HEK293T (cell line): Measurements from ENCODE around the gene CORO2B.
A peak's percentile ranks its signal among the peaks of the same experiment; 100 is the strongest.

ENCODE experiments used
- CTCF ChIA-PET: fragments of 350-600 bp; formaldehyde crosslinking; extraction: SDS; loops from one replicate; lab custom pipeline; 2021; ENCODE audit warnings: antibody characterized with exemption, inconsistent platforms; lab: Yijun Ruan, JAX
- POLR2A ChIA-PET: fragments of 350-600 bp; formaldehyde crosslinking; extraction: SDS; loops from one replicate; lab custom pipeline; 2020; ENCODE audit warnings: antibody characterized with exemption, inconsistent platforms; lab: Yijun Ruan, JAX
- DNase-seq: peaks from one replicate; pipeline ENCODE4 v3.0.0; 2012; ENCODE audit warnings: mixed read lengths; ENCODE audit errors: extremely low spot score
- ARNT ChIP-seq: fragments of 450-650 bp; IDR thresholded peaks from 2 replicates; pipeline ENCODE4 v1.6.1; 2017; ENCODE audit warnings: mild to moderate bottlenecking
- BHLHE40 ChIP-seq: fragments of 450-650 bp; IDR thresholded peaks from 2 replicates; pipeline ENCODE4 v1.6.1; 2016; ENCODE audit warnings: mild to moderate bottlenecking, moderate library complexity, borderline replicate concordance
- CTBP1 ChIP-seq: fragments of 450-650 bp; IDR thresholded peaks from 2 replicates; pipeline ENCODE4 v1.6.1; 2016; ENCODE audit warnings: borderline replicate concordance
- ELF4 ChIP-seq: fragments of 450-650 bp; IDR thresholded peaks from 2 replicates; pipeline ENCODE4 v1.6.1; 2017; ENCODE audit warnings: antibody characterized with exemption
- FOXA1 ChIP-seq: fragments of 450-650 bp; IDR thresholded peaks from 2 replicates; pipeline ENCODE4 v1.6.1; 2016; ENCODE audit warnings: mild to moderate bottlenecking
- FOXK2 ChIP-seq: fragments of 450-650 bp; IDR thresholded peaks from 2 replicates; pipeline ENCODE4 v1.6.1; 2016; ENCODE audit warnings: mild to moderate bottlenecking
- FOXM1 ChIP-seq: fragments of 450-650 bp; IDR thresholded peaks from 2 replicates; pipeline ENCODE4 v1.6.1; 2017; ENCODE audit warnings: mild to moderate bottlenecking, borderline replicate concordance
- HDGF ChIP-seq: fragments of 450-650 bp; IDR thresholded peaks from 2 replicates; pipeline ENCODE4 v1.6.1; 2017; ENCODE audit warnings: antibody characterized with exemption, borderline replicate concordance
- L3MBTL2 ChIP-seq: fragments of 450-650 bp; conservative IDR thresholded peaks from 2 replicates; pipeline ENCODE4 v1.6.1; 2016; ENCODE audit warnings: mild to moderate bottlenecking
- LEF1 ChIP-seq: fragments of 450-650 bp; IDR thresholded peaks from 2 replicates; pipeline ENCODE4 v1.6.1; 2017; ENCODE audit warnings: mild to moderate bottlenecking, borderline replicate concordance
- NFRKB ChIP-seq: fragments of 450-650 bp; IDR thresholded peaks from 2 replicates; pipeline ENCODE4 v1.6.1; 2016; ENCODE audit warnings: mild to moderate bottlenecking, moderate library complexity
- PKNOX1 ChIP-seq: fragments of 450-650 bp; IDR thresholded peaks from 2 replicates; pipeline ENCODE4 v1.6.1; 2016
- SP1 ChIP-seq: fragments of 450-650 bp; IDR thresholded peaks from 2 replicates; pipeline ENCODE4 v1.6.1; 2017
- SUZ12 ChIP-seq: fragments of 450-650 bp; IDR thresholded peaks from 2 replicates; pipeline ENCODE4 v1.6.1; 2016; ENCODE audit warnings: mild to moderate bottlenecking
- TARDBP ChIP-seq: fragments of 450-650 bp; IDR thresholded peaks from 2 replicates; pipeline ENCODE4 v1.6.1; 2016
- ZNF384 ChIP-seq: fragments of 450-650 bp; IDR thresholded peaks from 2 replicates; pipeline ENCODE4 v1.6.1; 2016

Gene CORO2B

GRCh38 chr15:68726246-68726645, 147.5 kb downstream of the CORO2B start:
- ChIA-PET CTCF (interaction anchor here (1.5 kb wide), 1 partner anchor 172 kb away, joined by 6 read pairs; no protein-coding TSS in a partner anchor), POLR2A (interaction anchor here (1.0 kb wide), 1 partner anchor 26 kb away, joined by 3 read pairs; no protein-coding TSS in a partner anchor)
- TF ChIP-seq ELF4 (no peak), NFRKB (no peak), FOXM1 (no peak), LEF1 (no peak), TARDBP (no peak), BHLHE40 (no peak), ZNF384 (no peak), PKNOX1 (no peak)
- DNase-seq = no peak

- no peak for DNase-seq
- TF ChIP-seq LEF1 = no peak
- no peak for TF ChIP-seq SUZ12
- TF ChIP-seq FOXK2 = no peak
- TF ChIP-seq ARNT = no peak
- TF ChIP-seq HDGF = no peak
- no peak for TF ChIP-seq SP1
- no peak for TF ChIP-seq ZNF384
- no peak for TF ChIP-seq ELF4
- TF ChIP-seq BHLHE40 = no peak
- no peak for TF ChIP-seq FOXM1
- no peak for TF ChIP-seq CTBP1
- TF ChIP-seq L3MBTL2 = no peak
- no peak for TF ChIP-seq TARDBP
- TF ChIP-seq NFRKB = no peak
- TF ChIP-seq FOXA1 = no peak
- no peak for TF ChIP-seq PKNOX1
- ChIA-PET POLR2A (no interaction called here), CTCF (interaction anchor here (1.1 kb wide), 1 partner anchor 147 kb away, joined by 5 read pairs; no protein-coding TSS in a partner anchor)
Observed at GRCh38 chr15:68729789-68730411, 151.1 kb downstream of the CORO2B start.

- ChIA-PET CTCF (interaction anchor here (1.9 to 2.5 kb wide), 2 partner anchors 145 to 195 kb away, joined by 5 to 25 read pairs; no protein-coding TSS in a partner anchor), POLR2A (no interaction called here)
- peak; percentile 56 for DNase-seq
- TF ChIP-seq LEF1 = no peak
- TF ChIP-seq ZNF384 = peak; percentile 87
- TF ChIP-seq FOXK2 = no peak
- no peak for TF ChIP-seq SP1
Observed at GRCh38 chr15:68730471-68730919, 151.7 kb downstream of the CORO2B start.

GRCh38 chr15:68730976-68731897, 152.4 kb downstream of the CORO2B start:
- ChIA-PET POLR2A (no interaction called here), CTCF (interaction anchor here (0.6 to 2.5 kb wide), 3 partner anchors 84 to 194 kb away, joined by 5 to 25 read pairs (median 6); no protein-coding TSS in a partner anchor)
- no peak for DNase-seq
- TF ChIP-seq CTBP1 (no peak), ELF4 (no peak), SUZ12 (no peak)

GRCh38 chr15:68732451-68732850, 153.7 kb downstream of the CORO2B start:
- TF ChIP-seq L3MBTL2 = no peak
- no peak for TF ChIP-seq FOXM1
- TF ChIP-seq LEF1 = no peak
- no peak for TF ChIP-seq ELF4
- TF ChIP-seq CTBP1 = no peak
- TF ChIP-seq FOXK2 = no peak
- TF ChIP-seq PKNOX1 = no peak
- TF ChIP-seq FOXA1 = no peak
- no peak for TF ChIP-seq ARNT
- no peak for TF ChIP-seq SP1
- CTCF ChIA-PET = interaction anchor here (0.6 to 2.5 kb wide), 3 partner anchors 85 to 182 kb away, joined by 3 to 25 read pairs (median 6); no protein-coding TSS in a partner anchor
- POLR2A ChIA-PET = no interaction called here
- DNase-seq = no peak

GRCh38 chr15:68733666-68734065, 154.9 kb downstream of the CORO2B start:
- no peak for DNase-seq
- CTCF ChIA-PET = interaction anchor here (2.7 kb wide), 1 partner anchor 142 kb away, joined by 20 read pairs; no protein-coding TSS in a partner anchor
- POLR2A ChIA-PET = interaction anchor here (0.7 kb wide), 1 partner anchor 80 kb away, joined by 3 read pairs; no protein-coding TSS in a partner anchor
- TF ChIP-seq ELF4 (no peak), L3MBTL2 (no peak), NFRKB (no peak), PKNOX1 (no peak), FOXM1 (no peak), FOXK2 (no peak), SP1 (no peak), HDGF (no peak), ZNF384 (no peak), ARNT (no peak), TARDBP (no peak), CTBP1 (no peak), BHLHE40 (no peak), FOXA1 (no peak), LEF1 (no peak), SUZ12 (no peak)
